Esophagus muscularis mucosa (tissue), 4 donors: ENCODE data around the gene GIPC3. TPM values are rescaled to one million over a fixed set of nuclear protein-coding genes. Genes with fewer than 3 reads are reported as not detected.
A peak's percentile ranks its signal among the peaks of the same experiment; 100 is the strongest.

Source experiments
- DNase-seq: peaks from one replicate; pipeline ENCODE4 v3.0.0-alpha.2; 2017; ENCODE audit errors: extremely low spot score
- H3K27ac ChIP-seq, 4 donors: fragments of 200-600 bp; sonication (generic); replicated peaks in 1 of 4; 1 replicate in 3 of 4; 2 replicates in 1 of 4; pipeline ENCODE4 v1.5.1; 2016 to 2019; ENCODE audit warnings: mild to moderate bottlenecking in 1 of 4
- H3K27me3 ChIP-seq, 4 donors: fragments of 200-600 bp; sonication (generic); one replicate each; pipeline versions ENCODE4 v1.5.1 to v1.6.0; 2016 to 2019
- H3K36me3 ChIP-seq, 4 donors: fragments of 200-600 bp; sonication (generic); one replicate each; pipeline ENCODE4 v1.5.1; 2016 to 2019
- H3K4me1 ChIP-seq, 4 donors: fragments of 200-600 bp; sonication (generic); one replicate each; pipeline ENCODE4 v1.5.1; 2016 to 2019
- H3K4me3 ChIP-seq, 4 donors: fragments of 200-600 bp; sonication (generic); 1 replicate in 2 of 4; 2 replicates in 2 of 4; pipeline ENCODE4 v1.5.1; 2016 to 2019; ENCODE audit warnings: mild to moderate bottlenecking in 4 of 4, moderate library complexity in 1 of 4
- H3K9me3 ChIP-seq, 4 donors: fragments of 200-600 bp; sonication (generic); 1 replicate in 3 of 4; 2 replicates in 1 of 4; pipeline ENCODE4 v1.5.1; 2016 to 2019
- EP300 ChIP-seq: sonication (generic); formaldehyde crosslinking; IDR thresholded peaks from one replicate; pipeline ENCODE4 v1.6.1; 2017; ENCODE audit warnings: antibody characterized with exemption
- POLR2A ChIP-seq: fragments of 450-650 bp; IDR thresholded peaks from one replicate; pipeline ENCODE4 v1.6.1; 2017; ENCODE audit warnings: antibody characterized with exemption, moderate library complexity, mild to moderate bottlenecking, low read depth
- POLR2AphosphoS5 ChIP-seq, 2 donors: sonication (generic); formaldehyde crosslinking; IDR thresholded peaks; one replicate each; pipeline ENCODE4 v1.6.1; 2017; ENCODE audit warnings: antibody characterized with exemption in 2 of 2
- WGBS: methylation state at CpG from one replicate; pipeline ENCODE4 v1.1.5; 2018; 5-methylcytosine and 5-hydroxymethylcytosine counted together
- intact Hi-C: fragments of 100-400 bp; cut with DNase I; formaldehyde crosslinking; loops from one replicate; pipeline ENCODE4 v1.15.1; 2023
- total RNA-seq, 4 donors: library from RNA; depleted of rRNA; stranded (reverse); fragments of >200 nt; gene quantifications; one replicate each; pipeline versions ENCODE4 v1.1.0 to v1.2.1, GENCODE V29; 2016
- TF ChIP-seq, protein P1 (sequence below), 3 experiments: fragments of 200-600 bp in 2 of 3; fragments of 450-650 bp in 1 of 3; sonication (generic) in 2 of 3; IDR thresholded peaks; one replicate each; pipeline ENCODE4 v1.5.1; 2017 to 2019; ENCODE audit warnings: antibody characterized with exemption in 3 of 3, mild to moderate bottlenecking in 2 of 3, moderate library complexity in 1 of 3

Gene GIPC3, protein sequence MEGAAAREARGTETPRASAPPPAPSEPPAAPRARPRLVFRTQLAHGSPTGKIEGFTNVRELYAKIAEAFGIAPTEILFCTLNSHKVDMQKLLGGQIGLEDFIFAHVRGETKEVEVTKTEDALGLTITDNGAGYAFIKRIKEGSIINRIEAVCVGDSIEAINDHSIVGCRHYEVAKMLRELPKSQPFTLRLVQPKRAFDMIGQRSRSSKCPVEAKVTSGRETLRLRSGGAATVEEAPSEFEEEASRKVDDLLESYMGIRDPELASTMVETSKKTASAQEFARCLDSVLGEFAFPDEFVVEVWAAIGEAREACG
- 10 to 100 TPM in 1 of 4 donors, 1 to 10 TPM in 3; 4.1 to 17.5 (median 4.9) TPM for total RNA-seq

DNA sequence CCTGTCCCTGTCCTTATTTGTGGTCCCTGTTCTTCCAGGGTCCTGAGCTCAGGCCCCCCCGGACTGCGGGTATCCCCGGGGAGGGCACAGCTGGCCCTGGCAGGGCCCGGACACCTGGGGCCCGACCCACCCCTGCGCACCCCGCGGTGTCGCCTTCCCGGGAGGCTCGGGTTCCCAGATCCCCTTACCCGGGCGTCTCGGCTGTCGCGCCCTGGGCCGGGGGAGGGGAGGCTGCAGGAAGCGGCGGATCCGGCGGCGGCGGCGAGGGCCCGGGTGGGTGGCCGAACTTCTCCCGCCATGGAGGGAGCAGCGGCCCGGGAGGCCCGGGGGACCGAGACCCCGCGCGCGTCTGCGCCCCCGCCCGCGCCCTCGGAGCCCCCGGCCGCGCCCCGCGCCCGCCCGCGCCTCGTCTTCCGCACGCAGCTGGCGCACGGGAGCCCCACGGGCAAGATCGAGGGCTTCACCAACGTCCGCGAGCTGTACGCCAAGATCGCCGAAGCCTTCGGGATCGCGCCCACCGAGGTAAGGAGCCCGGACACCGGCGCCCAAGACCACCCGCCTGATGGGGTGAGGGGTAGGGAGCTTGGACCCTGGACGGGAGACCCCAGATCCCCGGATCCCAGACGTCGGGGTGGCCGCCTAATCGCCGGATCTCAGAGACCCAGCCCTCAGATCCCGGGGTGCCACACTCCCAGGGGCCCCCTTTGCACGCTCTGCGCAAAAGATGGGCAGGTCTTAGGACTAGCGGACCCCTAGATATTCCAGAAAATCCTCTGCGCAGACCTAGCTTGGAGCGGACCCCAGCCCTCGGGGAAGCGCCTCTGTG is at the start of gene GIPC3:
GIPC3 (plus strand) TSS at position 178 of the 826 bp plus-strand sequence; CDS start at position 298, 120 bp downstream.
- TF ChIP-seq, protein P1, sequence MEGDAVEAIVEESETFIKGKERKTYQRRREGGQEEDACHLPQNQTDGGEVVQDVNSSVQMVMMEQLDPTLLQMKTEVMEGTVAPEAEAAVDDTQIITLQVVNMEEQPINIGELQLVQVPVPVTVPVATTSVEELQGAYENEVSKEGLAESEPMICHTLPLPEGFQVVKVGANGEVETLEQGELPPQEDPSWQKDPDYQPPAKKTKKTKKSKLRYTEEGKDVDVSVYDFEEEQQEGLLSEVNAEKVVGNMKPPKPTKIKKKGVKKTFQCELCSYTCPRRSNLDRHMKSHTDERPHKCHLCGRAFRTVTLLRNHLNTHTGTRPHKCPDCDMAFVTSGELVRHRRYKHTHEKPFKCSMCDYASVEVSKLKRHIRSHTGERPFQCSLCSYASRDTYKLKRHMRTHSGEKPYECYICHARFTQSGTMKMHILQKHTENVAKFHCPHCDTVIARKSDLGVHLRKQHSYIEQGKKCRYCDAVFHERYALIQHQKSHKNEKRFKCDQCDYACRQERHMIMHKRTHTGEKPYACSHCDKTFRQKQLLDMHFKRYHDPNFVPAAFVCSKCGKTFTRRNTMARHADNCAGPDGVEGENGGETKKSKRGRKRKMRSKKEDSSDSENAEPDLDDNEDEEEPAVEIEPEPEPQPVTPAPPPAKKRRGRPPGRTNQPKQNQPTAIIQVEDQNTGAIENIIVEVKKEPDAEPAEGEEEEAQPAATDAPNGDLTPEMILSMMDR (IDR thresholded peaks at IDR 0.05), result no peak
- TF ChIP-seq EP300, result no peak
- no peak for TF ChIP-seq POLR2A
- no peak for TF ChIP-seq POLR2AphosphoS5 (IDR thresholded peaks at IDR 0.05)
- 5% methylated on average over 22 of the region's 84 CpGs for WGBS
- H3K27ac ChIP-seq, result peak within 1 kb of the TSS; percentile 49 to 84 (median 66)
- DNase-seq, result no peak
- no peaks in the 10 kb centered on the region for H3K9me3 ChIP-seq
- peaks cover 0 to 15% (median 0%) of the 10 kb centered on the region in 4 donors for H3K27me3 ChIP-seq
- intact Hi-C loops, result no loop called here
- peaks cover 14 to 31% (median 30%) of the 10 kb centered on the region in 4 donors for H3K4me1 ChIP-seq
- peak within 1 kb of the TSS; percentile 51 to 60 (median 54) for H3K4me3 ChIP-seq
- peaks cover 0 to 4% (median 0%) of the 10 kb centered on the region in 4 donors for H3K36me3 ChIP-seq

DNA sequence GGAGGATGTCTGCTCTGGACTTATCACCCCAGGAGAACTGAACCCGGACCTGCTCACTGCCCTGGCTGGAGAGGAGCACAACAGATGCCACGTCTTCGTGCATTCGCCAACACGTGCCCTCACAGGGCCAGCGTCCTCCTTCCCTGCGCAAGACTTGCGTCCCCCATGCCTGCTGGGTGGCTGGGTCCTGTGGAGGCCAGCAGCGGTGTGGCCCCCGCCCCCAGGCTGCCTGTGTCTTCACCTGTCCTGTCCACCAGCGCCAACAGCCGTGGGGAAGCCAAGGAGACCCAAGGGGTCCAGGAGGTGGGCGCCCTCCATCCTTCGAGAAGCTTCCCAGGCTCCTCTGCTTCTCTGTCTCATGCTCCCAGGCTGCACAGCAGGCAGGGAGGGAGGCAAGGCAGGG is 49.7 kb upstream of the GIPC3 start:
- Histone ChIP-seq H3K36me3 (peaks cover 41 to 77% (median 65%) of the 10 kb centered on the region in 4 donors), H3K9me3 (no peaks in the 10 kb centered on the region), H3K27me3 (no peaks in the 10 kb centered on the region), H3K27ac (peak overlapping the region in 1 of 4 donors; percentile 58), H3K4me1 (peaks cover 0 to 29% (median 23%) of the 10 kb centered on the region in 4 donors), H3K4me3 (no peak overlapping the region)
- DNase-seq, result no peak
- intact Hi-C loops, result no loop called here
- WGBS, result 91% methylated on average over 11 of the region's 14 CpGs
- TF ChIP-seq POLR2A (no peak), EP300 (no peak), POLR2AphosphoS5 (IDR thresholded peaks at IDR 0.05) (no peak)

DNA sequence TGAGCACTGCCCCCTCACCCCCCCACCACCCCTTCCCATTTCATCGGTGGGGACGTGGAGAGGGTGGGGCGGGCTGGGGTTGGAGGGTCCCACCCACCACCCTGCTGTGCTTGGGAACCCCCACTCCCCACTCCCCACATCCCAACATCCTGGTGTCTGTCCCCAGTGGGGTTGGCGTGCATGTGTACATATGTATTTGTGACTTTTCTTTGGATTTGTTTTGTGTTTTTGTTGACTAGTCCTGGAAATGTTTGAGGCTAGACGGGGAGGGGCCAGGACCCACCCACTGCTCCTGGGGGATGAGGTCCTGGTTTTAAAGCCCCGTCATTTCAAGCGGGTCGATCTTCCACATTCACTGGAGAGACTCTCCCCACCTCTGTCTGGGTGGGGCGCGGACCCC is 49.3 kb upstream of the GIPC3 start:
- no peak for DNase-seq
- H3K4me3 ChIP-seq, result no peak overlapping the region
- H3K9me3 ChIP-seq, result no peaks in the 10 kb centered on the region
- H3K4me1 ChIP-seq, result peaks cover 0 to 29% (median 23%) of the 10 kb centered on the region in 4 donors
- H3K27ac ChIP-seq, result peak overlapping the region in 1 of 4 donors; percentile 58
- intact Hi-C loops, result no loop called here
- peaks cover 41 to 73% (median 61%) of the 10 kb centered on the region in 4 donors for H3K36me3 ChIP-seq
- 84% methylated on average over 9 of the region's 10 CpGs for WGBS
- no peaks in the 10 kb centered on the region for H3K27me3 ChIP-seq
- TF ChIP-seq, protein P1 (IDR thresholded peaks at IDR 0.05), result no peak
- TF ChIP-seq POLR2AphosphoS5 (IDR thresholded peaks at IDR 0.05) (no peak), POLR2A (no peak), EP300 (no peak)

DNA sequence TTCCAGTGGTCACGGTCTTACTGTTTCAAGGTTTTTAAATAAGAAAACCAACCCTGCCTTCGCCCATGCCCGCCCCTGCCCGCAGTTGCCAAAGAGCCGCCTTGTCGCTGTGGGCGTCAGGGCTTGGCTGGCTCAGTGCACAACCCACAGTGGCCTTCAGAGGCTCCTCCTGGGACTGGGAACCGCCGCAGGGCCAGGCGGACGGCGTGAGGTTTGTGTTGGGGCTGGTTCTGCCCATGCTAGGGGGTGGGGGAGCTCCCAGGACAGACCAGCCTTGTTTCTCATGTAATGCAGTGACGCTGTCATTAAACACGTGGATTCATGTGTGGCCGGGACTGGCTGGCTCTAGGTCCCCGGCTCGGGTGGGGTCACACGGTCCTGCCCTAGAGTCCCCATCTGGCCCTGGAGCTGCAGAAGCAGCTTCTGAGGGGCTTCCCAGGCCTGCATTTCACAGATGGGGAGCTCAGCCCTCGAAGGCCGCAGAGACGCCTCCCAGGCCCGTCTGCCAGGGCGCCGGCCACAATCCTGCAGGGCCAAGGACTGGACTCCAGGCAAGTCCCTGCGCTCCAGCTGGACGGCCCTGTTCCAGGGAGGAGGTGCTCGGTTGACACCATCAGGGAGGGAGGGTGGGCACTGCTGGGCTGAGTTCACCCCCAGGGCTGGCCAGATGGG is 48.7 kb upstream of the GIPC3 start:
- intact Hi-C loops, result no loop called here
- 80% methylated on average over 9 of the region's 27 CpGs for WGBS
- DNase-seq, result no peak
- H3K27ac ChIP-seq, result peak overlapping the region; percentile 42 to 61 (median 53)
- no peaks in the 10 kb centered on the region for H3K9me3 ChIP-seq
- no peaks in the 10 kb centered on the region for H3K27me3 ChIP-seq
- H3K4me3 ChIP-seq, result peak overlapping the region in 3 of 4 donors; percentile 2 to 18 (median 17)
- peaks cover 0 to 29% (median 23%) of the 10 kb centered on the region in 4 donors for H3K4me1 ChIP-seq
- TF ChIP-seq, protein P1 (IDR thresholded peaks at IDR 0.05), result no peak
- TF ChIP-seq EP300 (no peak), POLR2AphosphoS5 (IDR thresholded peaks at IDR 0.05) (no peak), POLR2A (no peak)
- H3K36me3 ChIP-seq, result peaks cover 36 to 67% (median 58%) of the 10 kb centered on the region in 4 donors
